ENCODE measurements around the gene ENOX2.

ENOX2 gene

GRCh38 chrX:130877892-130878341 is 25.1 kb downstream of the ENOX2 start:
- TF ChIP-seq CTCF (IDR thresholded peaks at IDR 0.05; ENCODE audit: unreplicated experiment in 3 of 3): no peak
- no peaks in the 10 kb centered on the region for H3K27me3 Mint-ChIP-seq (ENCODE audit: low read depth)
- H3K4me1 Mint-ChIP-seq: peaks cover 39% of the 10 kb centered on the region
- peak overlapping the region; percentile 44 to 70 (median 49) for H3K27ac Mint-ChIP-seq
- H3K36me3 Mint-ChIP-seq (ENCODE audit: low read depth): peaks cover 23% of the 10 kb centered on the region
- no peak overlapping the region for H3K4me3 Mint-ChIP-seq
- peaks cover 28% of the 10 kb centered on the region for H3K9me3 Mint-ChIP-seq

- H3K9me3 Mint-ChIP-seq: peaks cover 32% of the 10 kb centered on the region
- H3K27ac Mint-ChIP-seq: no peak overlapping the region
- peaks cover 23% of the 10 kb centered on the region for H3K36me3 Mint-ChIP-seq (ENCODE audit: low read depth)
- TF ChIP-seq CTCF (IDR thresholded peaks at IDR 0.05; ENCODE audit: unreplicated experiment in 3 of 3): no peak
- H3K4me1 Mint-ChIP-seq: peaks cover 33% of the 10 kb centered on the region
- no peak overlapping the region for H3K4me3 Mint-ChIP-seq
- no peaks in the 10 kb centered on the region for H3K27me3 Mint-ChIP-seq (ENCODE audit: low read depth)
Measured at GRCh38 chrX:130876226-130876625, 26.8 kb downstream of the ENOX2 start.

- Mint-ChIP-seq H3K27me3 (ENCODE audit: low read depth) (no peaks in the 10 kb centered on the region), H3K27ac (no peak overlapping the region), H3K9me3 (peaks cover 33% of the 10 kb centered on the region), H3K4me1 (peaks cover 31% of the 10 kb centered on the region), H3K4me3 (no peak overlapping the region), H3K36me3 (ENCODE audit: low read depth) (peaks cover 23% of the 10 kb centered on the region)
- TF ChIP-seq CTCF (IDR thresholded peaks at IDR 0.05; ENCODE audit: unreplicated experiment in 3 of 3): no peak
Measured at GRCh38 chrX:130874751-130875150, 28.3 kb downstream of the ENOX2 start.

GRCh38 chrX:130869239-130869638 is 33.8 kb downstream of the ENOX2 start:
- peaks cover 5% of the 10 kb centered on the region for H3K4me1 Mint-ChIP-seq
- TF ChIP-seq CTCF (IDR thresholded peaks at IDR 0.05; ENCODE audit: unreplicated experiment in 3 of 3): no peak

GRCh38 chrX:130861462-130861861 is 41.5 kb downstream of the ENOX2 start:
- Mint-ChIP-seq H3K4me1 (no peaks in the 10 kb centered on the region), H3K27me3 (ENCODE audit: low read depth) (no peaks in the 10 kb centered on the region), H3K9me3 (no peaks in the 10 kb centered on the region), H3K4me3 (no peak overlapping the region), H3K36me3 (ENCODE audit: low read depth) (no peaks in the 10 kb centered on the region), H3K27ac (no peak overlapping the region)
- no peak for TF ChIP-seq CTCF (IDR thresholded peaks at IDR 0.05; ENCODE audit: unreplicated experiment in 3 of 3)

More at GRCh38 chrX:130869239-130869638, 33.8 kb downstream of the ENOX2 start:
- peaks cover 14% of the 10 kb centered on the region for H3K9me3 Mint-ChIP-seq
- peaks cover 9% of the 10 kb centered on the region for H3K36me3 Mint-ChIP-seq (ENCODE audit: low read depth)
- H3K27ac Mint-ChIP-seq: no peak overlapping the region
- H3K27me3 Mint-ChIP-seq (ENCODE audit: low read depth): no peaks in the 10 kb centered on the region
- no peak overlapping the region for H3K4me3 Mint-ChIP-seq

- peaks cover 26% of the 10 kb centered on the region for H3K36me3 Mint-ChIP-seq (ENCODE audit: low read depth)
- TF ChIP-seq CTCF (IDR thresholded peaks at IDR 0.05; ENCODE audit: unreplicated experiment in 3 of 3): no peak
- H3K4me1 Mint-ChIP-seq: peaks cover 2% of the 10 kb centered on the region
- H3K27me3 Mint-ChIP-seq (ENCODE audit: low read depth): no peaks in the 10 kb centered on the region
- H3K4me3 Mint-ChIP-seq: no peak overlapping the region
- H3K27ac Mint-ChIP-seq: no peak overlapping the region
- H3K9me3 Mint-ChIP-seq: peaks cover 16% of the 10 kb centered on the region
Measured at GRCh38 chrX:130857207-130857606, 45.8 kb downstream of the ENOX2 start.
